ACC112 (cell line): ENCODE measurements around the gene PC.

ENCODE experiments used
- H2AFZ ChIP-seq: fragments of 200-600 bp; sonication (generic); one replicate; pipeline ENCODE4 v1.6.0; 2017; ENCODE audit warnings: antibody characterized with exemption, low read length; ENCODE audit not compliant: unreplicated experiment
- H3K27ac ChIP-seq: fragments of 200-600 bp; sonication (generic); 2 replicates; pipeline ENCODE4 v1.5.1; 2014; ENCODE audit warnings: low read depth, mild to moderate bottlenecking, antibody characterized with exemption, low read length, moderate library complexity
- H3K27me3 ChIP-seq: fragments of 200-600 bp; sonication (generic); 2 replicates; pipeline ENCODE4 v1.6.1; 2014; ENCODE audit warnings: mild to moderate bottlenecking, antibody characterized with exemption, low read length, moderate library complexity, mixed read lengths; ENCODE audit not compliant: insufficient read depth
- H3K36me3 ChIP-seq: fragments of 200-600 bp; sonication (generic); 2 replicates; pipeline ENCODE4 v1.6.1; 2016; ENCODE audit warnings: mild to moderate bottlenecking, antibody characterized with exemption, low read length, moderate library complexity, mixed read lengths; ENCODE audit not compliant: insufficient read depth
- H3K4me1 ChIP-seq: fragments of 200-600 bp; sonication (generic); one replicate; pipeline ENCODE4 v1.6.1; 2016; ENCODE audit warnings: low read length, mixed read lengths; ENCODE audit not compliant: insufficient read depth, unreplicated experiment, control insufficient read depth
- H3K4me3 ChIP-seq: fragments of 200-600 bp; sonication (generic); 2 replicates; pipeline ENCODE4 v1.5.1; 2014; ENCODE audit warnings: mild to moderate bottlenecking, low read depth, low read length
- H3K79me2 ChIP-seq: fragments of 200-600 bp; sonication (generic); one replicate; pipeline ENCODE4 v1.6.0; 2016; ENCODE audit warnings: low read length; ENCODE audit not compliant: control insufficient read depth, unreplicated experiment, insufficient read depth

PC gene

GRCh38 chr11:66882561-66883015 lies 75.6 kb downstream of the PC start:
- no peaks in the 10 kb centered on the region for H3K27me3 ChIP-seq
- peaks cover 38% of the 10 kb centered on the region for H3K4me1 ChIP-seq
- H3K27ac ChIP-seq = peak overlapping the region; percentile 89; the same call in 1 of the 2 replicates
- H2AFZ ChIP-seq = no peak overlapping the region
- H3K79me2 ChIP-seq = no peaks in the 10 kb centered on the region
- H3K4me3 ChIP-seq = no peak overlapping the region
- no peaks in the 10 kb centered on the region for H3K36me3 ChIP-seq

- no peak overlapping the region for H3K4me3 ChIP-seq
- no peaks in the 10 kb centered on the region for H3K79me2 ChIP-seq
- H2AFZ ChIP-seq = no peak overlapping the region
- H3K27ac ChIP-seq = no peak overlapping the region
- peaks cover 32% of the 10 kb centered on the region for H3K4me1 ChIP-seq
- H3K27me3 ChIP-seq = no peaks in the 10 kb centered on the region
- H3K36me3 ChIP-seq = no peaks in the 10 kb centered on the region
These were observed 76.2 kb downstream of the PC start for GRCh38 chr11:66881927-66882452.

- Histone ChIP-seq H3K27me3 (no peaks in the 10 kb centered on the region), H3K4me3 (no peak overlapping the region), H3K27ac (no peak overlapping the region), H2AFZ (no peak overlapping the region), H3K36me3 (no peaks in the 10 kb centered on the region), H3K4me1 (peaks cover 27% of the 10 kb centered on the region), H3K79me2 (no peaks in the 10 kb centered on the region)
These were observed 76.7 kb downstream of the PC start for GRCh38 chr11:66881451-66881835.

GRCh38 chr11:66880496-66881450 lies 77.4 kb downstream of the PC start:
- no peaks in the 10 kb centered on the region for H3K27me3 ChIP-seq
- H3K4me3 ChIP-seq = no peak overlapping the region
- peaks cover 20% of the 10 kb centered on the region for H3K4me1 ChIP-seq
- no peak overlapping the region for H3K27ac ChIP-seq
- H3K79me2 ChIP-seq = no peaks in the 10 kb centered on the region
- H3K36me3 ChIP-seq = no peaks in the 10 kb centered on the region
- H2AFZ ChIP-seq = no peak overlapping the region

GRCh38 chr11:66879999-66880398 lies 78.2 kb downstream of the PC start:
- Histone ChIP-seq H3K4me1 (peaks cover 16% of the 10 kb centered on the region), H3K79me2 (no peaks in the 10 kb centered on the region), H2AFZ (no peak overlapping the region)

GRCh38 chr11:66879583-66879982 lies 78.6 kb downstream of the PC start:
- Histone ChIP-seq H2AFZ (no peak overlapping the region), H3K36me3 (no peaks in the 10 kb centered on the region), H3K4me3 (no peak overlapping the region), H3K27me3 (no peaks in the 10 kb centered on the region), H3K4me1 (peaks cover 16% of the 10 kb centered on the region), H3K27ac (no peak overlapping the region), H3K79me2 (no peaks in the 10 kb centered on the region)

More at GRCh38 chr11:66879999-66880398, 78.2 kb downstream of the PC start:
- Histone ChIP-seq H3K36me3 (no peaks in the 10 kb centered on the region), H3K4me3 (no peak overlapping the region), H3K27me3 (no peaks in the 10 kb centered on the region), H3K27ac (no peak overlapping the region)

GRCh38 chr11:66879000-66879399 lies 79.2 kb downstream of the PC start:
- Histone ChIP-seq H3K27me3 (no peaks in the 10 kb centered on the region), H2AFZ (no peak overlapping the region), H3K4me1 (peaks cover 16% of the 10 kb centered on the region), H3K36me3 (no peaks in the 10 kb centered on the region), H3K4me3 (no peak overlapping the region), H3K27ac (no peak overlapping the region), H3K79me2 (no peaks in the 10 kb centered on the region)

- Histone ChIP-seq H3K4me3 (no peak overlapping the region), H3K27ac (no peak overlapping the region), H3K27me3 (no peaks in the 10 kb centered on the region), H3K36me3 (no peaks in the 10 kb centered on the region), H3K4me1 (peaks cover 13% of the 10 kb centered on the region), H3K79me2 (no peaks in the 10 kb centered on the region), H2AFZ (no peak overlapping the region)
These were observed 79.7 kb downstream of the PC start for GRCh38 chr11:66878474-66878873.

- Histone ChIP-seq H3K4me3 (no peak overlapping the region), H3K36me3 (no peaks in the 10 kb centered on the region), H3K4me1 (peaks cover 6% of the 10 kb centered on the region), H3K27ac (no peak overlapping the region), H3K79me2 (no peaks in the 10 kb centered on the region), H3K27me3 (no peaks in the 10 kb centered on the region), H2AFZ (no peak overlapping the region)
These were observed 80.4 kb downstream of the PC start for GRCh38 chr11:66877588-66878385.

GRCh38 chr11:66875378-66875777 lies 82.8 kb downstream of the PC start:
- H3K4me3 ChIP-seq = no peak overlapping the region

More at GRCh38 chr11:66875378-66875777, 82.8 kb downstream of the PC start:
- Histone ChIP-seq H2AFZ (no peak overlapping the region), H3K36me3 (no peaks in the 10 kb centered on the region), H3K27ac (no peak overlapping the region), H3K79me2 (no peaks in the 10 kb centered on the region), H3K27me3 (no peaks in the 10 kb centered on the region), H3K4me1 (peaks cover 6% of the 10 kb centered on the region)
